ENCODE measurements around the gene MEIS2.

MEIS2 gene

DNA sequence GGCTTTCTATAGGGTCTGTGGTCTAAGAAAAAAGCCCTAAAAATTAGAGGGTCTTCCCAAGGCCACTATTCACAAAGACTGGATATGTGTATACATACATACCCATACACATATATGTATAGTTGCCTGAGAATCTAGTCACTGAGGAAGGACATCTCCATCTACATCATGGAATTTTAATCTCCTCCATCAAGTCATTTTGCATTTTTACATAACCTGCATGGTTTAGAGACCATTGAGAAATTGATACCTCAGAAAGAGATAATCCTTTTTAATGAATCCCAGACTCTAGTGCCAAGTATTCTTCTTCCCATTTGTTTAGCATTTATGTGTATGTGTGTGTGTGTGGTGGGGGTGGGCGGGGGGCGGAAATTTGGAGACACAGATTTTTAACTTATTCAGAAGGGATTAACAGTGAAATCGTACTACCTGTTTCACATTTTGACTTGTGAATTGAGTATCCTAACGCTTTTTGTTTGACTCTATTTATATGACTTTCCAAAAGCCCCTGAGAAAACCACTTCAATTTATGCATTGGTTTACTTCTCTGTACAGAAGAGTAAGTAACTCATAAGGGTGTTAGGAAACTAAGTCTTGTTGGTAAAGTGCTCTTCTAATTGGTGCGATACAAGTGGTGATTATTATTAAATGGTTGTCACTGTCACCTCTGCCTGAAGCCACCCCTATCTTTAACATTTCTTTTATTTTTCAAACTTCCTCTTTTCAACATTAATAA lies 166.9 kb downstream of the MEIS2 start:
- peaks cover 6% of the 10 kb centered on the region; the same call in 1 of the 2 replicates for H3K4me1 ChIP-seq (ENCODE audit: low read length)
- H3K4me2 ChIP-seq (ENCODE audit: low read length) = peak overlapping the region; percentile 31; the same call in 1 of the 2 replicates
- no peak overlapping the region for H3K4me3 ChIP-seq (ENCODE audit: low read length)
- TF ChIP-seq EZH2phosphoT487 (IDR thresholded peaks at IDR 0.05; ENCODE audit: low read depth) (no peak), CTCF (IDR thresholded peaks at IDR 0.05; ENCODE audit: low read depth, low read length) (no peak)
- H3K36me3 ChIP-seq (replicated peaks; ENCODE audit: low read depth, low read length) = no peaks in the 10 kb centered on the region
- no peaks in the 10 kb centered on the region for H3K27me3 ChIP-seq (ENCODE audit: low read depth, low read length)
- H3K9ac ChIP-seq (ENCODE audit: low read length) = no peak overlapping the region
- H3K9me3 ChIP-seq (ENCODE audit: insufficient read depth, low read length) = no peaks in the 10 kb centered on the region
- H3K27ac ChIP-seq (ENCODE audit: low read length) = no peak overlapping the region
- H2AFZ ChIP-seq (ENCODE audit: low read depth, low read length) = no peak overlapping the region
- H3K79me2 ChIP-seq (ENCODE audit: low read length) = no peaks in the 10 kb centered on the region
- no peaks in the 10 kb centered on the region for H4K20me1 ChIP-seq (ENCODE audit: insufficient read depth, low read length)

- H3K4me3 ChIP-seq (ENCODE audit: low read length) = no peak overlapping the region
- no peaks in the 10 kb centered on the region for H3K79me2 ChIP-seq (ENCODE audit: low read length)
- no peak overlapping the region for H3K27ac ChIP-seq (ENCODE audit: low read length)
- H3K36me3 ChIP-seq (replicated peaks; ENCODE audit: low read depth, low read length) = no peaks in the 10 kb centered on the region
- no peak overlapping the region for H3K4me2 ChIP-seq (ENCODE audit: low read length)
- no peak overlapping the region for H2AFZ ChIP-seq (ENCODE audit: low read depth, low read length)
- TF ChIP-seq EZH2phosphoT487 (IDR thresholded peaks at IDR 0.05; ENCODE audit: low read depth) (no peak), CTCF (IDR thresholded peaks at IDR 0.05; ENCODE audit: low read depth, low read length) (no peak)
- H4K20me1 ChIP-seq (ENCODE audit: insufficient read depth, low read length) = no peaks in the 10 kb centered on the region
- H3K9me3 ChIP-seq (ENCODE audit: insufficient read depth, low read length) = no peaks in the 10 kb centered on the region
- peaks cover 6% of the 10 kb centered on the region; the same call in 1 of the 2 replicates for H3K4me1 ChIP-seq (ENCODE audit: low read length)
- no peak overlapping the region for H3K9ac ChIP-seq (ENCODE audit: low read length)
- H3K27me3 ChIP-seq (ENCODE audit: low read depth, low read length) = no peaks in the 10 kb centered on the region
These were observed 168.3 kb downstream of the MEIS2 start for GRCh38 chr15:36932070-36932469.

DNA sequence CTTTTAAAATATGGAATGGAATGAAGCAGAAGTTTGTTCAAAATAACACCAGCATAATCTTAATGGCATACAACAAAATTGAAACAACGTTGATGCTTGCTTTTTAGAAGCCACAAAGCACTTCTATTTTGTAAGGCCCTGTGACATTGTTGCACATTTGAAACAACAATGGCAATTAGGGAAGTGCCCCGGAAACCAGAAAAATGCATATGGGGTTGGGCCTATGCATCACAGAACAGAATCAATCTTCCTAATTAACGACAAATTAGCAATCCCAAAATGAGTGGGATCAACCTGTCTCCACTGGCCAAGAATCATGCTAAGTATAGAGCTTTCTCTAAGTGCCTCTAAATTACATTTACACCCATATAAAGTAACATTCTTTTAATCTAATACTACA lies 168.9 kb downstream of the MEIS2 start:
- no peaks in the 10 kb centered on the region for H4K20me1 ChIP-seq (ENCODE audit: insufficient read depth, low read length)
- no peaks in the 10 kb centered on the region for H3K79me2 ChIP-seq (ENCODE audit: low read length)
- H3K27ac ChIP-seq (ENCODE audit: low read length) = no peak overlapping the region
- no peak overlapping the region for H2AFZ ChIP-seq (ENCODE audit: low read depth, low read length)
- H3K4me1 ChIP-seq (ENCODE audit: low read length) = peaks cover 6% of the 10 kb centered on the region; the same call in 1 of the 2 replicates
- no peak overlapping the region for H3K4me2 ChIP-seq (ENCODE audit: low read length)
- H3K4me3 ChIP-seq (ENCODE audit: low read length) = no peak overlapping the region
- TF ChIP-seq EZH2phosphoT487 (IDR thresholded peaks at IDR 0.05; ENCODE audit: low read depth) (no peak), CTCF (IDR thresholded peaks at IDR 0.05; ENCODE audit: low read depth, low read length) (no peak)
- no peaks in the 10 kb centered on the region for H3K27me3 ChIP-seq (ENCODE audit: low read depth, low read length)
- no peak overlapping the region for H3K9ac ChIP-seq (ENCODE audit: low read length)
- H3K9me3 ChIP-seq (ENCODE audit: insufficient read depth, low read length) = no peaks in the 10 kb centered on the region
- no peaks in the 10 kb centered on the region for H3K36me3 ChIP-seq (replicated peaks; ENCODE audit: low read depth, low read length)

- Histone ChIP-seq H3K4me2 (ENCODE audit: low read length) (no peak overlapping the region), H3K79me2 (ENCODE audit: low read length) (no peaks in the 10 kb centered on the region), H4K20me1 (ENCODE audit: insufficient read depth, low read length) (no peaks in the 10 kb centered on the region), H3K36me3 (replicated peaks; ENCODE audit: low read depth, low read length) (no peaks in the 10 kb centered on the region), H3K9ac (ENCODE audit: low read length) (no peak overlapping the region), H3K4me3 (ENCODE audit: low read length) (no peak overlapping the region), H3K9me3 (ENCODE audit: insufficient read depth, low read length) (no peaks in the 10 kb centered on the region), H2AFZ (ENCODE audit: low read depth, low read length) (no peak overlapping the region), H3K27me3 (ENCODE audit: low read depth, low read length) (no peaks in the 10 kb centered on the region), H3K4me1 (ENCODE audit: low read length) (no peaks in the 10 kb centered on the region), H3K27ac (ENCODE audit: low read length) (no peak overlapping the region)
- TF ChIP-seq CTCF (IDR thresholded peaks at IDR 0.05; ENCODE audit: low read depth, low read length) = no peak
- no peak for TF ChIP-seq EZH2phosphoT487 (IDR thresholded peaks at IDR 0.05; ENCODE audit: low read depth)
These were observed 173.9 kb downstream of the MEIS2 start for GRCh38 chr15:36926427-36926825.

All from OCI-LY3 (cell line).